ENCODE measurements around the gene YWHAQ. TPM values are rescaled to one million over a fixed set of nuclear protein-coding genes. Genes with fewer than 3 reads are reported as not detected.
A peak's percentile ranks its signal among the peaks of the same experiment; 100 is the strongest.

Gene YWHAQ
- total RNA-seq, 1 donor from 2014 or later: 284 TPM

DNA sequence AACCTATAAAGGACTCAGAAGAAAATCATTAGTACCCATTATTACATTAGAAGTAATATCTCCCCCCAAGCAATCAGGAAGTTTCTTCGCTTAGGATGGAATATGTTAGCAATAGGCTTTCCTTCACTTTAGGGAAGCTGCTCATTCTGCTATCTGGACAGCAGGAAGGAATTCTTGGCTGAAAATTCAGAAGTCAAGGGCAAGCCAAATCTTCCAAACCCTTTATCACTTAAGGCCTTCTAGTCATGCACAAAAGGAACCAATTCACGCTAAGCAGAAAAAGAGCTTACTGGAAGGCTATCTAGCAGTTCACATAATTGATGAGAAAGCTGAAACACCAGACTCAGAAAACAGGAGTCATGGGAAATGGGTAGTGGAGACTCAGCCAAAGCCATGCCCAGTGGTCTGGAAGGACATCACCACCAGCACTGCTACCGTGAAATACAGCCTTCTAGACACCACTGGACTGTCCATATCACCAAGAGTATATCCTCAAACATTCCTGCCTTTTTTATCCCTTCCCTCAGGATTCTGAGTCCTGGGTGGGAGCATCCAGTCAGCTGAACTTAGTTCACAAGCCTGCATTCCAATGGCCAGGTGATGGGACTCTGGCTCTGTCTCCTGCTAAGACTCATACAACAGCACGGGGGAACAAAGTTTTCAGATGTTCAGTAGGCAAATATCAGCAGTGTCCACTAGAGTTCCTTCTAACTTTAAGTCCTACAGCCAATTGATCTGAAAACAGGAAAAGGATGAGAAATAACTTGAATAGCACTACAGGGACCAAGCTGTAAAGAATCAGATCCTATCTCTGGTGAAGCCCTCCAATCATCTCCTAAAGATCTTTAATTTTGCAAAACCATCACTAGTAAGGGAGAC, 60.4 kb downstream of the YWHAQ start:
- DNase-seq (ENCODE audit: low read depth): no peak
- no peaks in the 10 kb centered on the region for H3K36me3 ChIP-seq (ENCODE audit: control insufficient read depth, insufficient read depth, low read length)

DNA sequence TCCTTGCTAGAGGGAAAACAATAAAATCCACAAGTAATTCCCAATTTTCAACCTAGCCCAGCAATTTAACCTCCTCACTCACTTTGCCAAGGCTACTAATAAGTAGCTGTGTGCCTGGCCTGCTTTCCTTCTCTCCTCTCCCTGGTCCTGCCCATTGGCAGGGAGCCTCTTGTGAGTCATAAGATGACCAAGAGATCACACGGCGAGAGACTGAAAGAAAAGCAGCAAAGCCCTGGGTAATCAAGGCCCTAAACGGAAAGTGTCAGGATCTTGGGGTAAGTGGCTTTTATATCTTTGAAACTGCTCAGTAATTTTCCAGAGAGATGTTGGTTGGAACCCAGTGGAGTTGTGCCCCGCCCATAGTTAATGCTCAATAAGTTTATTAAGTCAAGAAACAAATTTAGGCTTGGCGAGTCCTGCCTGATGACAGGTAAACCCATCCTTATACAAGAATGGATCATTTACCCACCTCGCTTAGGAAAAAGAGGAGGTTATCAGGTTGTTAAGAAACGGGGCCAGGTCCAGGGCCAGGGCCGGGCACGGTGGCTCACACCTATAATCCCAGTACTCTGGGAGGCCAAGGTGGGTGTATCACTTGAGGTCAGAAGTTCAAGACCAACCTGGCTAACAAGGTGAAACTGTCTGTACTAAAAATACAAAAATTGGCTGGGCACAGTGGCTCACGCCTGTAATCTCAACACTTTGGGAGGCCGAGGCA, 65.2 kb downstream of the YWHAQ start:
- Histone ChIP-seq H3K36me3 (ENCODE audit: control insufficient read depth, insufficient read depth, low read length) (no peaks in the 10 kb centered on the region), H3K4me3 (ENCODE audit: low read depth, low read length) (no peak overlapping the region), H3K27me3 (ENCODE audit: control insufficient read depth, insufficient read depth, low read length) (no peaks in the 10 kb centered on the region)
- DNase-seq (ENCODE audit: low read depth): peak; percentile 91
- TF ChIP-seq, protein P1, sequence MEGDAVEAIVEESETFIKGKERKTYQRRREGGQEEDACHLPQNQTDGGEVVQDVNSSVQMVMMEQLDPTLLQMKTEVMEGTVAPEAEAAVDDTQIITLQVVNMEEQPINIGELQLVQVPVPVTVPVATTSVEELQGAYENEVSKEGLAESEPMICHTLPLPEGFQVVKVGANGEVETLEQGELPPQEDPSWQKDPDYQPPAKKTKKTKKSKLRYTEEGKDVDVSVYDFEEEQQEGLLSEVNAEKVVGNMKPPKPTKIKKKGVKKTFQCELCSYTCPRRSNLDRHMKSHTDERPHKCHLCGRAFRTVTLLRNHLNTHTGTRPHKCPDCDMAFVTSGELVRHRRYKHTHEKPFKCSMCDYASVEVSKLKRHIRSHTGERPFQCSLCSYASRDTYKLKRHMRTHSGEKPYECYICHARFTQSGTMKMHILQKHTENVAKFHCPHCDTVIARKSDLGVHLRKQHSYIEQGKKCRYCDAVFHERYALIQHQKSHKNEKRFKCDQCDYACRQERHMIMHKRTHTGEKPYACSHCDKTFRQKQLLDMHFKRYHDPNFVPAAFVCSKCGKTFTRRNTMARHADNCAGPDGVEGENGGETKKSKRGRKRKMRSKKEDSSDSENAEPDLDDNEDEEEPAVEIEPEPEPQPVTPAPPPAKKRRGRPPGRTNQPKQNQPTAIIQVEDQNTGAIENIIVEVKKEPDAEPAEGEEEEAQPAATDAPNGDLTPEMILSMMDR (IDR thresholded peaks at IDR 0.05; ENCODE audit: insufficient read depth, low read length, poor library complexity, severe bottlenecking): no peak

More for the DNA sequence above, 60.4 kb downstream of the YWHAQ start:
- H3K27me3 ChIP-seq (ENCODE audit: control insufficient read depth, insufficient read depth, low read length): no peaks in the 10 kb centered on the region
- H3K4me3 ChIP-seq (ENCODE audit: low read depth, low read length): no peak overlapping the region
- TF ChIP-seq, protein P1 (IDR thresholded peaks at IDR 0.05; ENCODE audit: insufficient read depth, low read length, poor library complexity, severe bottlenecking): no peak

DNA sequence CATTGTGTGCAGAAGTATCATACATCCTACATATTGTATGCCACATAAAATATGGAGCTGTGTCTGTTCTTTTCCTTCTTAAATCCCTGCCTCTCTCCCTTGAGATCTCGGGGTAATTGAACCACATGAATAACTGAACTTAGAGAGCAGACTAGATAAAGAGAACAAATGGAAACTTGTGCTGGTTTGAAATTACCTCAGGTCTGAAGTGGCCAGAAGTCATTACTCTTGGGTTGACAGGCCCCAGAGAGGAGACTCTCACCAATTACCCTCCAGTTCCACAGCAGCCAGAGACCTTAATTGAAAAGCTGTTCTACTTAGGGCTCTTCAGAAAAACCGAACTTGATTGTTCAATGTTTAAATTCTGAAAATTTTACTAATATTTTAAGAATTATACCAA, 70.2 kb downstream of the YWHAQ start:
- Histone ChIP-seq H3K36me3 (ENCODE audit: control insufficient read depth, insufficient read depth, low read length) (no peaks in the 10 kb centered on the region), H3K4me3 (ENCODE audit: low read depth, low read length) (no peak overlapping the region), H3K27me3 (ENCODE audit: control insufficient read depth, insufficient read depth, low read length) (no peaks in the 10 kb centered on the region)
- TF ChIP-seq, protein P1 (IDR thresholded peaks at IDR 0.05; ENCODE audit: insufficient read depth, low read length, poor library complexity, severe bottlenecking): no peak
- no peak for DNase-seq (ENCODE audit: low read depth)

DNA sequence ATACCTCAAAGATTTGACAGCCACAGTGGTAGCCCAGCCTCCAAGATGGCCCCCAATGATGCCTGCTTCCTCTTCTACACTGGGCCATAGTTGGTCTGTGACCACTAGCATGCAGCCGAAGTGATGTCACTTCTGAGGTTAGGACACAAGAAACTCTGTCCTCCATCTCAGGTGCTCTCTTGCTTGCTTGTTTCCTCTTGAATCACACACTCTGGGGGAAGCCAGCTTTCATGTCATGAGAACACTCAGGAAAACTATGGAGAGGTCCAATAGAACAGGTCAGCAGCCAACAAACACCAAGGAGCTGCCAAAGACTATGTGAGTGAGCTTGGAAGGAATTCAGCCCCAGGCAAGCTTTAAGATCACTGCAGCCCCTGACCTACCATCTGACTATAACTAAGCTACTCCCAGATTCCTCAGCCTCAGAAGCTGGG, 71.8 kb downstream of the YWHAQ start:
- H3K36me3 ChIP-seq (ENCODE audit: control insufficient read depth, insufficient read depth, low read length): no peaks in the 10 kb centered on the region
- no peak overlapping the region for H3K4me3 ChIP-seq (ENCODE audit: low read depth, low read length)
- H3K27me3 ChIP-seq (ENCODE audit: control insufficient read depth, insufficient read depth, low read length): no peaks in the 10 kb centered on the region
- TF ChIP-seq, protein P1 (IDR thresholded peaks at IDR 0.05; ENCODE audit: insufficient read depth, low read length, poor library complexity, severe bottlenecking): no peak
- DNase-seq (ENCODE audit: low read depth): peak; percentile 68

DNA sequence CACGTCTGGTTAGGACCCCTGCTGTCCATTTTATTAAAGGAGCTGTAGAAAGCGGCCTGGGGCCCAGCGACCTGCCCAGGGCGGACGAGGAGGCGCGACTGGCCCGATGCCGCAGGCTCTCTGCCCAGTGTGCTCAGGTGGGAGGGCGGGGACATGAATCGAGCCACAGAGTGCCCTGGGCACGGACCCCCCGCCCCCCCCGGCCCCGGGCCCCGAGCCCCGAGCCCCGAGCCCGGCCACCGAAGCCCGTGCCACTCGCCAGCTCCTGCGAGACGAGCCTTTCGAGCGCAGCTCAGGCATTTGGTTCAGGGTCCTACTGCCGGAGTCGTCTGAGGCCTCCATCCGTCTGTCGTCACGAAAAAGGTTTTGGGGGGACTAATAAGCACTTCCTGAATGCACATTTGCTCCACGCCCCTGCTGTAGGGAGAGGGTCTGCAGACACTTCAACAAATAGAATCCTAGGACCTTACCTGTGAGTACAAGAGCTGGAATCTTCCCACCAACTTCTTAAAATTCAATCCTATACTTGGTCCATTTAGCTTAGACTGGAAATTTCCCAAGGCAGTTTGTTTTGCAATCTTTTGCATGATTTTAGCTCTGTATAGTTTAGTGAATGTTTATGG, 74.6 kb downstream of the YWHAQ start:
- no peaks in the 10 kb centered on the region for H3K27me3 ChIP-seq (ENCODE audit: control insufficient read depth, insufficient read depth, low read length)
- H3K4me3 ChIP-seq (ENCODE audit: low read depth, low read length): peak overlapping the region; percentile 53
- no peak for DNase-seq (ENCODE audit: low read depth)
- TF ChIP-seq, protein P1 (IDR thresholded peaks at IDR 0.05; ENCODE audit: insufficient read depth, low read length, poor library complexity, severe bottlenecking): no peak
- no peaks in the 10 kb centered on the region for H3K36me3 ChIP-seq (ENCODE audit: control insufficient read depth, insufficient read depth, low read length)

Data from kidney epithelial cell (primary cell).